HL-60 (cell line): ENCODE data around the gene SLC1A5.
A peak's percentile ranks its signal among the peaks of the same experiment; 100 is the strongest.

Experiments
- DNase-seq, 2 experiments: peaks; one replicate each; pipeline ENCODE4 v3.0.0-alpha.2; 2010 to 2020; ENCODE audit warnings: low read depth in 1 of 2, low spot score in 1 of 2
- H3K27ac ChIP-seq: fragments of 250-450 bp; sonication (Bioruptor Pico); replicated peaks from 2 replicates; pipeline ENCODE4 v1.5.1; 2020; ENCODE audit warnings: mild to moderate bottlenecking, moderate library complexity
- H3K27me3 ChIP-seq: fragments of 250-450 bp; sonication (Bioruptor Pico); 2 replicates; pipeline ENCODE4 v1.5.1; 2021; ENCODE audit warnings: mild to moderate bottlenecking, moderate library complexity; ENCODE audit not compliant: insufficient read depth, poor library complexity, severe bottlenecking
- H3K4me3 ChIP-seq: replicated peaks from 2 replicates; pipeline ENCODE4 v1.5.1; 2011; ENCODE audit warnings: mild to moderate bottlenecking, control low read depth, low read length; ENCODE audit not compliant: insufficient read depth
- GABPA ChIP-seq: IDR thresholded peaks from 2 replicates; pipeline ENCODE4 v1.6.1; 2012; ENCODE audit warnings: low read depth
- POLR2AphosphoS5 ChIP-seq: IDR thresholded peaks from 2 replicates; pipeline ENCODE4 v1.6.1; 2012; ENCODE audit warnings: low read depth
- SPI1 ChIP-seq: IDR thresholded peaks from 2 replicates; pipeline ENCODE4 v1.6.1; 2012; ENCODE audit warnings: low read depth, mild to moderate bottlenecking, borderline replicate concordance
- TF ChIP-seq, protein P1 (sequence below): IDR thresholded peaks from 2 replicates; pipeline ENCODE4 v1.6.1; 2012; ENCODE audit warnings: low read depth; ENCODE audit not compliant: insufficient replicate concordance
- TF ChIP-seq, protein P2 (sequence below): IDR thresholded peaks from one replicate; pipeline ENCODE4 v1.5.1; 2011; ENCODE audit warnings: low read length, control low read depth, inconsistent platforms; ENCODE audit not compliant: insufficient read depth

Gene SLC1A5

DNA sequence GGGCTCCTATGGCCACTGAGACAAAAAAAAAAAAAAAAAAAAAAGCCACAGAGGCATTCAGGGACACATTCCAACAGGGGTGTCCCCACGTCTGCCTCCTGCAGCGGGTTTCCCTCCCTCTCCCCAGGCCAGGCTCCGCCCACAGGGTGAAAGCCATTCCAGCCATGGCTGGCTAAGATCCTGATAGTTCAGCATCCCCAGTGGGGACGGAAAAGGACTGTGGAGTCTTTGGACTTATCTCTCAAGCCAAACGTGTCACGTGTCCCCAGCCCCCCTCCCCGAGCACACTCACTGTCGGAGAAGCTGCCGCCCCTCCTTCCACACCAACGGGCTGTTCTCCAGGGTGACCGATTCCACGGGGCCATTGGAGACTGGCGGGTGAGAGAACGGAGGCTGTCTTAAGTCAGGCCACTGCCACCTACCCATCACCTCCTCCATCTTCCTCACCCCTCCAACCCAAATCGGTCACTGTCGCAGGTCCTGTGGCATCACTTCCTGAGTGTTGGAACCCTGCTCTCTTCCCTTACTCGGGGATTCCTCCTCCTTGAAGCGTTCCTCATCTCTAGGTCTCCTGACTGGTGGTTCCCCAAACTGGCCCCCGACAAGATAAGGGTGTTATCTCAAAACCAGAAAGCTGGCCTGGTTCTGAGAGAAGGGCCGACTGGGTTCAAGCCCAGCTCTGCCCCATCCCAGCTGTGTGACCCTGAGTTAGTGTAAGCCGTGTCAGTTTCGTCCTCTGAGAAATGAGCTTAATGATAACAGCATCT is 51.7 kb downstream of the SLC1A5 start:
- H3K4me3 ChIP-seq = no peak overlapping the region
- DNase-seq = no peak
- H3K27ac ChIP-seq = no peak overlapping the region
- no peak for TF ChIP-seq SPI1
- TF ChIP-seq, protein P1, sequence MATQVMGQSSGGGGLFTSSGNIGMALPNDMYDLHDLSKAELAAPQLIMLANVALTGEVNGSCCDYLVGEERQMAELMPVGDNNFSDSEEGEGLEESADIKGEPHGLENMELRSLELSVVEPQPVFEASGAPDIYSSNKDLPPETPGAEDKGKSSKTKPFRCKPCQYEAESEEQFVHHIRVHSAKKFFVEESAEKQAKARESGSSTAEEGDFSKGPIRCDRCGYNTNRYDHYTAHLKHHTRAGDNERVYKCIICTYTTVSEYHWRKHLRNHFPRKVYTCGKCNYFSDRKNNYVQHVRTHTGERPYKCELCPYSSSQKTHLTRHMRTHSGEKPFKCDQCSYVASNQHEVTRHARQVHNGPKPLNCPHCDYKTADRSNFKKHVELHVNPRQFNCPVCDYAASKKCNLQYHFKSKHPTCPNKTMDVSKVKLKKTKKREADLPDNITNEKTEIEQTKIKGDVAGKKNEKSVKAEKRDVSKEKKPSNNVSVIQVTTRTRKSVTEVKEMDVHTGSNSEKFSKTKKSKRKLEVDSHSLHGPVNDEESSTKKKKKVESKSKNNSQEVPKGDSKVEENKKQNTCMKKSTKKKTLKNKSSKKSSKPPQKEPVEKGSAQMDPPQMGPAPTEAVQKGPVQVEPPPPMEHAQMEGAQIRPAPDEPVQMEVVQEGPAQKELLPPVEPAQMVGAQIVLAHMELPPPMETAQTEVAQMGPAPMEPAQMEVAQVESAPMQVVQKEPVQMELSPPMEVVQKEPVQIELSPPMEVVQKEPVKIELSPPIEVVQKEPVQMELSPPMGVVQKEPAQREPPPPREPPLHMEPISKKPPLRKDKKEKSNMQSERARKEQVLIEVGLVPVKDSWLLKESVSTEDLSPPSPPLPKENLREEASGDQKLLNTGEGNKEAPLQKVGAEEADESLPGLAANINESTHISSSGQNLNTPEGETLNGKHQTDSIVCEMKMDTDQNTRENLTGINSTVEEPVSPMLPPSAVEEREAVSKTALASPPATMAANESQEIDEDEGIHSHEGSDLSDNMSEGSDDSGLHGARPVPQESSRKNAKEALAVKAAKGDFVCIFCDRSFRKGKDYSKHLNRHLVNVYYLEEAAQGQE = no peak
- no peak for TF ChIP-seq GABPA
- no peak for TF ChIP-seq POLR2AphosphoS5
- TF ChIP-seq, protein P2, sequence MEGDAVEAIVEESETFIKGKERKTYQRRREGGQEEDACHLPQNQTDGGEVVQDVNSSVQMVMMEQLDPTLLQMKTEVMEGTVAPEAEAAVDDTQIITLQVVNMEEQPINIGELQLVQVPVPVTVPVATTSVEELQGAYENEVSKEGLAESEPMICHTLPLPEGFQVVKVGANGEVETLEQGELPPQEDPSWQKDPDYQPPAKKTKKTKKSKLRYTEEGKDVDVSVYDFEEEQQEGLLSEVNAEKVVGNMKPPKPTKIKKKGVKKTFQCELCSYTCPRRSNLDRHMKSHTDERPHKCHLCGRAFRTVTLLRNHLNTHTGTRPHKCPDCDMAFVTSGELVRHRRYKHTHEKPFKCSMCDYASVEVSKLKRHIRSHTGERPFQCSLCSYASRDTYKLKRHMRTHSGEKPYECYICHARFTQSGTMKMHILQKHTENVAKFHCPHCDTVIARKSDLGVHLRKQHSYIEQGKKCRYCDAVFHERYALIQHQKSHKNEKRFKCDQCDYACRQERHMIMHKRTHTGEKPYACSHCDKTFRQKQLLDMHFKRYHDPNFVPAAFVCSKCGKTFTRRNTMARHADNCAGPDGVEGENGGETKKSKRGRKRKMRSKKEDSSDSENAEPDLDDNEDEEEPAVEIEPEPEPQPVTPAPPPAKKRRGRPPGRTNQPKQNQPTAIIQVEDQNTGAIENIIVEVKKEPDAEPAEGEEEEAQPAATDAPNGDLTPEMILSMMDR = no peak
- no peaks in the 10 kb centered on the region for H3K27me3 ChIP-seq

DNA sequence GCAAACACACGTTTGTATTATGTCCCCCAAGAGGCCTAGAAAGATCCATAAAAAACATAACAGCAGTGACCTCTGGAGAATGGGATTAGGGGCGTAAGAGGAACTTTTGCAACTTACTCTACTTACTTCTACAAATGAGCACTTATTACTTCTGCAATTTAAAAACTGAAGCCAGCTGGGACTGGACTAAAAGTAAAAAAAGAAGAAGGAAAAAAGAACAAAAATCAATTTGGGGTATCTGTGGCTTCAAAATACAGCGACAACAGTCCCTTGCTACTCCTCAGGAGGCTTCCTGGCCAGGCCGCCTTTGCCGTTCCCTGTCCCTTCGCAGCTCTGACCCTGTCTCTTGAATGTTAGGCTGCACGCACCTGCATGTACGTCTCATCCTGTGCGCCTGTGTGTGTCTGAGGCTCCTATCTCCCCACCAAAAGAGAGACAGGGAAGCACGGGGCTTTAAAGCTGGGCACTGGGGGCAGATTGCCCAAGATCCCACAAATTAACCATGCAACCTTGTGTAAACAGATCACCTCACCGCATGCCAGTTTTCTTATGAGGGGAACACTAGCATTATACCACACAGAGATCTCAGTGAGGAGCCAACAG is 54.6 kb downstream of the SLC1A5 start:
- DNase-seq = peak in 1 of 2 experiments; percentile 73
- H3K4me3 ChIP-seq = no peak overlapping the region
- no peaks in the 10 kb centered on the region for H3K27me3 ChIP-seq
- H3K27ac ChIP-seq = peak overlapping the region; percentile 61
- TF ChIP-seq, protein P1 = no peak

DNA sequence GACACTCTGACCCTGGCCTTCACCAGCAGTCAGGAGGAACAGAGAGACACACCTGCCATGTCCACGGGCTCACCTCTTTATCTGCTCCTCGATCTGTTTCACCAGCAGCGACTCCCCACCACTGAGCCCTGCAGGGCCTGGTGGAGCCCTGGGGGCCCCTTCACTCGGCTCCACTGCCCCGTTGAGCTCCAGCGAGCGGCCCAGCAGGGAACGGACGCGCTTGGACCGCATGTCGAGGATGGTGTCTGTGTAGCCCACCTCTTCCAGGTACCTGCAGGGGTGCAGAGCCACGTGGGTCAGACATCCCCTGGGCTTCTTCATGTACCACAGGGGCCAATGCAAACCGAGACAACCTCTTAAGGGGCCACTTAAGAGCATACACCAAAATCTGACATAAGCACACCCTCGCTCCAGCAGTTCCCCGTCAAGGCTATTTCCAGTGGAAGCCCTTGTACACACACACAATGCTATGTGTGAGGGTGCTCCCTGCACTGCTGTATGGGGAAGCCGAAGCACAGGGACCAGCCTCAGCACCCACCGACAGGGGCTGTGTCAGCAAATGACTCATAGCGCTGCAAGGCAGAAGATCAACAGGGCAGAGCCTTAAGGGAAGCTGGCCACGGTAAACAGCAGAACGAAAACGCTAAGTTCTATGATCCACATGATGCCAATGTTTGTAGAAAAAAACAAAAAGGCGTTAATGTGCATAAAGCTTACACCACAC is 55.3 kb downstream of the SLC1A5 start:
- no peak; the same call in 1 of the 2 replicates for TF ChIP-seq POLR2AphosphoS5
- peak; percentile 14; the same call in 1 of the 2 replicates for TF ChIP-seq SPI1
- Histone ChIP-seq H3K27ac (peak overlapping the region; percentile 61), H3K27me3 (no peaks in the 10 kb centered on the region), H3K4me3 (no peak overlapping the region)
- DNase-seq = peak in 1 of 2 experiments; percentile 92

DNA sequence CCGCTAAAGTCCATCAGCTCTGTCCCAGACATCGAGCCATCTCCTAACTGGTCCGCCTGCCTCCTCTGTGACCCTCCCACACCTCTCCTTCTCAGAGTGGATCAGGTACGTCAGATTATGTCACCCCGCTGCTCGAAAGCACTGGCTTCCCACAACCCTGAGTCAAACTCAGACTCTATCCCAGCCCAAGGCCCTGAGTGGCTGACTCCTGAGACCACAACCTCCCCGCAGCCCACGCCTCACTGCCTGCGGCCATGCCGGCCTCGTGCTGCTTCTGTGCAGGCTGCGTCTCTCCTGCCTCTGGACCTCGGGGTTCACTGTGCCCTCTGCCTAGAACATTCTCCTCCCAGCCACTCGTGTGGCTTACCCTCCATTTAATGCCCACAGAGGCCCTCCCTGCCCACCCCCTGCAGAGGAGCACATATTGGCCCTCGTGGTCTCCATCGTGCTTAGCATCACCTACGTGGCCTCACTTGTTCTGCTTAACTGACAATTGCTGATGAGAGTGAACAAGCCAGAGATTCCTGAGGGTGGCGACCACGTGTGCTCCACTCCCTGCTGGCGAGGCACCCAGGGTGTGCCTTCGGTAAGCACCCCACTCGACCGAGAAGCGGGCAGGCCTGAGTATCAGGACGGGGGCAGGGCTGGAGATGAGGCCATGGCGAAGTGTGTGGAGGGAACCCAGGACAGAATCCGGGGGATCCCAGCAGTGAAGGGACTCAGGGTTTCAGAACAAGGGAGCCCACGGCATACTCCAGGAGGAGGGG is 56.0 kb downstream of the SLC1A5 start:
- Histone ChIP-seq H3K4me3 (no peak overlapping the region), H3K27me3 (no peaks in the 10 kb centered on the region), H3K27ac (peak overlapping the region; percentile 61; the same call in 1 of the 2 replicates)
- DNase-seq = no peak
- TF ChIP-seq, protein P2 = no peak
- TF ChIP-seq, protein P1 = no peak
- TF ChIP-seq SPI1 (no peak), GABPA (no peak), POLR2AphosphoS5 (no peak)
